ENCODE measurements around the gene BRME1.

DNA sequence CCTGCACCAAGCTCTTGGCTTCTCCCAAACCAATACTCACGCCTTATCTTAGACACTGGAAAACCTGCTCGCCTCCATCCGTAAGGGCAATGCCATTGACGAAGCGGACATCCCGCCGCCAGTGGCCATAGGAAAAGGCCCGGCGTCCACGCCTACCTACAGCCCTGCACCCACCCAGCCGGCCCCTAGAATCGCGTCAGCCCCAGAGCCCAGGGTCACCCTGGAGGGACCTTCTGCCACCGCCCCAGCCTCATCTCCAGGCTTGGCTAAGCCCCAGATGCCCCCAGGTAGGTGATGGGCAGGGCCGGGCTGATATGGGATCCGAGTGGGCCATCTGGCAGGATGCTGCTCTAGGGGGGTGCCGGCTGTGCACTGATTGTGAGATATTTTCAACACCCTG is 7.4 kb upstream of the BRME1 start:
- TF ChIP-seq CTCF (CRISPR knock-in tag; IDR thresholded peaks at IDR 0.05): no peak
- no peak for TF ChIP-seq POLR2AphosphoS5 (IDR thresholded peaks at IDR 0.05; ENCODE audit: low read depth, low read length)
- no peak for TF ChIP-seq HDAC6 (IDR thresholded peaks at IDR 0.05; ENCODE audit: low read depth, low read length)
- TF ChIP-seq ZNF30 (CRISPR knock-in tag; IDR thresholded peaks at IDR 0.05): no peak
- TF ChIP-seq, protein P1, sequence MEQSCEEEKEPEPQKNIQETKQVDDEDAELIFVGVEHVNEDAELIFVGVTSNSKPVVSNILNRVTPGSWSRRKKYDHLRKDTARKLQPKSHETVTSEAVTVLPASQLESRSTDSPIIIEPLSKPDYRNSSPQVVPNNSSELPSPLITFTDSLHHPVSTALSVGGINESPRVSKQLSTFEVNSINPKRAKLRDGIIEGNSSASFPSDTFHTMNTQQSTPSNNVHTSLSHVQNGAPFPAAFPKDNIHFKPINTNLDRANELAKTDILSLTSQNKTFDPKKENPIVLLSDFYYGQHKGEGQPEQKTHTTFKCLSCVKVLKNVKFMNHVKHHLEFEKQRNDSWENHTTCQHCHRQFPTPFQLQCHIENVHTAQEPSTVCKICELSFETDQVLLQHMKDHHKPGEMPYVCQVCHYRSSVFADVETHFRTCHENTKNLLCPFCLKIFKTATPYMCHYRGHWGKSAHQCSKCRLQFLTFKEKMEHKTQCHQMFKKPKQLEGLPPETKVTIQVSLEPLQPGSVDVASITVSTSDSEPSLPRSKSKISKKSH (CRISPR knock-in tag; IDR thresholded peaks at IDR 0.05; ENCODE audit: borderline replicate concordance): no peak
- no peak for TF ChIP-seq FOSL2 (CRISPR knock-in tag; IDR thresholded peaks at IDR 0.05)
